K562 (cell line): ENCODE data around the gene PHF11. TPM values are rescaled to one million over a fixed set of nuclear protein-coding genes. Genes with fewer than 3 reads are reported as not detected.

Experiments used
- ATAC-seq: fragments of 200-7000 bp; cut with Tn5 transposase; 3 replicates; pipeline ENCODE4 v1.9.1; 2020; ENCODE audit warnings: moderate library complexity
- BruUV-seq: library from RNA; stranded (reverse); fragments of 400-500 nt; replicated peaks from 2 replicates; lab custom pipeline; 2021; lab: Mats Ljungman, UMichigan
- CTCF ChIA-PET: fragments of 300-600 bp; formaldehyde crosslinking; extraction: SDS; loops from one replicate; lab custom pipeline; 2021; ENCODE audit warnings: low intra/inter-chr PET ratio; lab: Yijun Ruan, JAX
- POLR2A ChIA-PET: fragments of 300-600, 350-650 bp; sonication (Branson Sonifier 250); formaldehyde crosslinking; extraction: SDS; loops from one replicate; lab custom pipeline; 2021; ENCODE audit warnings: antibody characterized with exemption, inconsistent platforms; lab: Yijun Ruan, JAX
- DNase-seq, 4 experiments: peaks; one replicate each; pipeline versions ENCODE4 v3.0.0 to v3.0.0-alpha.2; 2011 to 2018; ENCODE audit warnings: low spot score in 3 of 4, mixed read lengths in 3 of 4; ENCODE audit errors: extremely low read depth in 1 of 4
- FAIRE-seq: peaks from 2 replicates; lab custom pipeline; 2011; peaks lifted over from hg19 to GRCh38; lab: Jason Lieb, UNC
- H2AFZ ChIP-seq: 2 replicates; pipeline ENCODE4 v1.6.0; 2011; ENCODE audit warnings: low read depth, low read length, control low read depth, inconsistent platforms
- H3K27ac ChIP-seq: fragments of 200-600 bp; 3 replicates; pipeline ENCODE4 v1.8.0; 2011; ENCODE audit warnings: low read depth, mild to moderate bottlenecking, control low read depth, inconsistent platforms, low read length, moderate library complexity, mixed read lengths; ENCODE audit errors: extremely low read depth
- H3K27me3 ChIP-seq, 2 experiments: fragments of 300-600 bp in 1 of 2; 2 replicates in 1 of 2; 3 replicates in 1 of 2; pipeline versions ENCODE4 v1.6.0 to v1.8.0; 2011; ENCODE audit warnings: inconsistent platforms in 2 of 2, low read length in 2 of 2, mild to moderate bottlenecking in 1 of 2, mixed read lengths in 1 of 2, moderate library complexity in 1 of 2; ENCODE audit not compliant: control insufficient read depth in 2 of 2, insufficient read depth in 2 of 2
- H3K36me3 ChIP-seq: fragments of 300-600 bp; 3 replicates; pipeline ENCODE4 v1.8.0; 2011; ENCODE audit warnings: mild to moderate bottlenecking, low read length, inconsistent platforms; ENCODE audit not compliant: control insufficient read depth, insufficient read depth
- H3K4me1 ChIP-seq, 2 experiments: fragments of 200-600 bp in 1 of 2; replicated peaks in 1 of 2; 2 replicates in 1 of 2; 3 replicates in 1 of 2; pipeline versions ENCODE4 v1.5.1 to v1.8.0; 2011; ENCODE audit warnings: inconsistent platforms in 2 of 2, low read length in 2 of 2, mild to moderate bottlenecking in 1 of 2, mixed read lengths in 1 of 2, moderate library complexity in 1 of 2; ENCODE audit not compliant: control insufficient read depth in 2 of 2, insufficient read depth in 2 of 2
- H3K4me2 ChIP-seq: 2 replicates; pipeline ENCODE4 v1.6.1; 2011; ENCODE audit warnings: low read length, control low read depth, inconsistent platforms, mixed read lengths; ENCODE audit not compliant: insufficient read depth
- H3K4me3 ChIP-seq: fragments of 200-600 bp; sonication (generic), shearing (Covaris generic); 2 replicates; pipeline ENCODE4 v1.5.1; 2016; ENCODE audit warnings: control low read depth, inconsistent platforms
- H3K79me2 ChIP-seq: fragments of 200-600 bp; 3 replicates; pipeline ENCODE4 v1.8.0; 2011; ENCODE audit warnings: low read length, inconsistent platforms; ENCODE audit not compliant: control insufficient read depth, insufficient read depth
- H3K9ac ChIP-seq, 2 experiments: 2 replicates each; pipeline versions ENCODE4 v1.6.0 to v1.6.1; 2011; ENCODE audit warnings: low read depth in 2 of 2, low read length in 2 of 2, control low read depth in 1 of 2, inconsistent platforms in 1 of 2, mild to moderate bottlenecking in 1 of 2, mixed read lengths in 1 of 2; ENCODE audit not compliant: insufficient read depth in 1 of 2
- H3K9me1 ChIP-seq: one replicate; pipeline ENCODE4 v1.6.0; 2011; ENCODE audit warnings: inconsistent platforms, mild to moderate bottlenecking, low read length, moderate library complexity; ENCODE audit not compliant: control insufficient read depth, insufficient read depth
- H3K9me3 ChIP-seq: replicated peaks from 2 replicates; pipeline ENCODE4 v1.5.1; 2011; ENCODE audit warnings: low read depth, low read length, inconsistent platforms; ENCODE audit not compliant: control insufficient read depth, insufficient read depth
- H4K20me1 ChIP-seq: replicated peaks from 2 replicates; pipeline ENCODE4 v1.6.1; 2011; ENCODE audit warnings: low read length, inconsistent platforms, mixed read lengths; ENCODE audit not compliant: control insufficient read depth, insufficient read depth
- ASH1L ChIP-seq: fragments of 450-650 bp; IDR thresholded peaks from 2 replicates; pipeline ENCODE4 v1.6.1; 2018; ENCODE audit warnings: borderline replicate concordance, mild to moderate bottlenecking, low read depth; ENCODE audit not compliant: partially characterized antibody
- DLX4 ChIP-seq: fragments of 250-450 bp; sonication (Bioruptor Pico); IDR thresholded peaks from 2 replicates; pipeline ENCODE4 v1.6.1; 2021; ENCODE audit warnings: mild to moderate bottlenecking
- ETV6 ChIP-seq, 3 experiments: fragments of 150-350 bp in 1 of 3; sonication (generic) in 1 of 3; formaldehyde crosslinking in 1 of 3; IDR thresholded peaks; 2 replicates each; pipeline versions ENCODE4 v1.6.1 to v1.8.0; 2014 to 2022; ENCODE audit warnings: borderline replicate concordance in 2 of 3, low read depth in 2 of 3, antibody characterized with exemption in 1 of 3, low read length in 1 of 3, mild to moderate bottlenecking in 1 of 3, missing genetic modification reagents in 1 of 3
- FOXP1 ChIP-seq: sonication (generic); formaldehyde crosslinking; IDR thresholded peaks from 2 replicates; pipeline ENCODE4 v1.8.0; 2022; ENCODE audit warnings: mild to moderate bottlenecking, missing genetic modification reagents
- NCOA2 ChIP-seq, 2 experiments: fragments of 450-650 bp; IDR thresholded peaks; 2 replicates each; pipeline ENCODE4 v1.6.1; 2018; ENCODE audit warnings: mild to moderate bottlenecking in 2 of 2, moderate library complexity in 1 of 2; ENCODE audit not compliant: partially characterized antibody in 2 of 2
- PKNOX1 ChIP-seq: fragments of 450-650 bp; IDR thresholded peaks from 2 replicates; pipeline ENCODE4 v1.6.1; 2016
- SAFB2 ChIP-seq: fragments of 200-400 bp; formaldehyde crosslinking; IDR thresholded peaks from 2 replicates; pipeline ENCODE4 v1.6.1; 2018; ENCODE audit warnings: borderline replicate concordance, low read length, low read depth, moderate library complexity; ENCODE audit not compliant: severe bottlenecking
- SIN3A ChIP-seq, 2 experiments: fragments of 150-350 bp in 1 of 2; IDR thresholded peaks; 2 replicates each; pipeline ENCODE4 v1.6.1; 2011 to 2016; ENCODE audit warnings: borderline replicate concordance in 2 of 2, low read depth in 2 of 2, low read length in 2 of 2, mild to moderate bottlenecking in 2 of 2, moderate library complexity in 2 of 2; ENCODE audit not compliant: control insufficient read depth in 1 of 2
- SNIP1 ChIP-seq: fragments of 450-650 bp; IDR thresholded peaks from 2 replicates; pipeline ENCODE4 v1.7.1; 2017; ENCODE audit warnings: low read depth, mild to moderate bottlenecking
- TBP ChIP-seq: optimal IDR thresholded peaks from 2 replicates; pipeline ENCODE3; 2011; ENCODE audit warnings: low read depth, low read length, improper control_type of control experiment
- THRB ChIP-seq: fragments of 450-650 bp; formaldehyde crosslinking; conservative IDR thresholded peaks from 2 replicates; pipeline ENCODE4 v1.4.0; 2022; ENCODE audit warnings: mild to moderate bottlenecking, missing genetic modification characterization
- ZC3H11A ChIP-seq: IDR thresholded peaks from 2 replicates; pipeline ENCODE4 v1.6.1; 2012; ENCODE audit warnings: low read depth, low read length, improper control_type of control experiment
- ZNF316 ChIP-seq: fragments of 450-650 bp; IDR thresholded peaks from 2 replicates; pipeline ENCODE4 v1.6.1; 2016
- WGBS: fragments of 100-300 bp; shearing (Covaris generic); methylation state at CpG from one replicate; pipeline ENCODE4 v1.1.6; 2016; ENCODE audit warnings: low coverage, mixed read lengths; ENCODE audit not compliant: insufficient coverage; ENCODE audit errors: missing lambda C conversion rate; 5-methylcytosine and 5-hydroxymethylcytosine counted together
- in situ Hi-C: fragments of 300-500 bp; cut with MboI; formaldehyde crosslinking; loops from 4 replicates; pipeline ENCODE4 v1.15.0; 2018; ENCODE audit warnings: inconsistent platforms, mixed read lengths
- intact Hi-C: fragments of 100-400 bp; cut with micrococcal nuclease; formaldehyde crosslinking; loops from 2 replicates; pipeline ENCODE4 v1.14.2; 2022
- polyA plus RNA-seq, 8 experiments: library from polyadenylated mRNA; depleted of rRNA in 4 of 8; stranded (reverse) in 5 of 8; unstranded in 3 of 8; fragments of >200 nt; fragmentation: Nextera tagmentation in 2 of 8; fragmentation: Illumina TruSeq in 1 of 8; extraction: Ambion mirVana in 2 of 8; extraction: Trizol in 1 of 8; gene quantifications; 2 replicates each; pipeline versions ENCODE4 v1.2.1 to v1.2.3, GENCODE V29; 2011 to 2014; ENCODE audit warnings: inconsistent platforms in 1 of 8, missing spikeins in 1 of 8
- total RNA-seq, 7 experiments: library from RNA; depleted of rRNA in 6 of 7; stranded (reverse); fragments of >200 nt in 6 of 7; fragmentation: Illumina TruSeq in 2 of 7; extraction: Trizol in 2 of 7; gene quantifications; 2 replicates each; pipeline versions ENCODE4 v1.2.1 to v1.2.3, GENCODE V29; 2011 to 2021; ENCODE audit warnings: low replicate concordance in 1 of 7

The PHF11 gene
- total and polyA plus RNA-seq, 9 of the 15 experiments (the other 6 are each of a cell fraction or from before 2014, with no cell fraction given), result 1.9 to 7.0 (median 5.3) TPM

GRCh38 chr13:49457221-49457620 lies 38.5 kb upstream of the PHF11 start:
- ChIA-PET POLR2A (interaction anchor here (1.0 to 1.5 kb wide), 2 partner anchors 13 kb away, joined by 4 to 5 read pairs; partner anchors contain the start of genes CAB39L and SETDB2), CTCF (no interaction called here)
- no peaks in the 10 kb centered on the region for H3K27me3 ChIP-seq
- H4K20me1 ChIP-seq, result no peaks in the 10 kb centered on the region
- DNase-seq (no peak), ATAC-seq (no peak)
- 98% methylated on average over 5 of the region's 7 CpGs for WGBS
- no peaks in the 10 kb centered on the region for H3K9me1 ChIP-seq
- intact Hi-C loops, result no loop called here
- in situ Hi-C loops, result no loop called here
- no peak overlapping the region for H3K9ac ChIP-seq
- no peak overlapping the region for H3K27ac ChIP-seq
- H3K79me2 ChIP-seq, result no peaks in the 10 kb centered on the region
- no peak overlapping the region for H2AFZ ChIP-seq
- H3K4me3 ChIP-seq, result no peak overlapping the region
- no peaks in the 10 kb centered on the region for H3K9me3 ChIP-seq
- peaks cover 16% of the 10 kb centered on the region; the same call in 2 of the 3 replicates for H3K36me3 ChIP-seq
- H3K4me2 ChIP-seq, result no peak overlapping the region
- H3K4me1 ChIP-seq, result no peaks in the 10 kb centered on the region
- TF ChIP-seq SAFB2, result no peak
- no peak for TF ChIP-seq ASH1L
- no peak for TF ChIP-seq TBP
- TF ChIP-seq NCOA2 (IDR thresholded peaks at IDR 0.05; ENCODE audit: partially characterized antibody in 2 of 2), result no peak
- TF ChIP-seq ZNF316, result no peak
- TF ChIP-seq, all 486 proteins: peak for 0
- BruUV-seq, result no TSS peak
- FAIRE-seq, result no peak

GRCh38 chr13:49459580-49459979 lies 36.2 kb upstream of the PHF11 start:
- DNase-seq, result no peak
- Histone ChIP-seq H2AFZ (no peak overlapping the region), H3K36me3 (peaks cover 26% of the 10 kb centered on the region; the same call in 2 of the 3 replicates), H3K4me1 (no peaks in the 10 kb centered on the region), H3K27ac (no peak overlapping the region), H3K9me3 (no peaks in the 10 kb centered on the region; the same call in 1 of the 2 replicates), H3K9ac (no peak overlapping the region), H3K4me3 (no peak overlapping the region), H3K27me3 (no peaks in the 10 kb centered on the region), H3K79me2 (no peaks in the 10 kb centered on the region), H4K20me1 (no peaks in the 10 kb centered on the region), H3K4me2 (no peak overlapping the region), H3K9me1 (no peaks in the 10 kb centered on the region)
- intact Hi-C loops, result no loop called here
- POLR2A ChIA-PET, result interaction anchor here (1.2 kb wide), 1 partner anchor 9 kb away, joined by 3 read pairs; no protein-coding TSS in a partner anchor
- no peak for FAIRE-seq
- no TSS peak for BruUV-seq
- CTCF ChIA-PET, result no interaction called here
- WGBS, result 78% methylated on average over 1 of the region's 1 CpG
- in situ Hi-C loops, result no loop called here
- no peak for ATAC-seq
- TF ChIP-seq PKNOX1 (no peak), ETV6 (IDR thresholded peaks at IDR 0.05; ENCODE audit: borderline replicate concordance in 1 of 2, low read depth in 2 of 2, low read length in 1 of 2) (no peak), ETV6 (CRISPR knock-in tag; IDR thresholded peaks at IDR 0.05; ENCODE audit: borderline replicate concordance) (no peak), FOXP1 (CRISPR knock-in tag) (no peak), ZC3H11A (no peak), SNIP1 (no peak), THRB (CRISPR knock-in tag) (no peak), SIN3A (IDR thresholded peaks at IDR 0.05; ENCODE audit: borderline replicate concordance in 2 of 2, control insufficient read depth in 1 of 2, low read depth in 2 of 2, low read length in 2 of 2) (no peak), DLX4 (CRISPR knock-in tag) (no peak)
